HG02973 (cell line): ENCODE measurements around the gene KSR2.
"Not testable (repeated sequence)": the region's sequence is repeated elsewhere in the genome, so short reads cannot be mapped to it uniquely, and the experiment has no call there.

Source experiments
- ATAC-seq: cut with Tn5 transposase; IDR thresholded peaks from one replicate; pipeline ENCODE4 v1.9.1; 2021; ENCODE audit warnings: moderate library complexity; ENCODE audit not compliant: unreplicated experiment

Gene KSR2

GRCh38 chr12:117968826-117969659 is at the start of gene KSR2:
KSR2 (minus strand) TSS chr12:117968990; CDS start chr12:117968255, 735 bp downstream.
- ATAC-seq = peak; percentile 74

- no peak for ATAC-seq
These were observed 49.1 kb upstream of the KSR2 start for GRCh38 chr12:118017926-118018325.

- ATAC-seq = peak; percentile 97
These were observed 47.9 kb upstream of the KSR2 start, which contains the start of gene RFC5 for GRCh38 chr12:118016424-118017264. RFC5 (plus strand) TSS chr12:118016703; CDS start chr12:118016828, 125 bp downstream.

- ATAC-seq = no peak
These were observed 47.2 kb upstream of the KSR2 start for GRCh38 chr12:118015944-118016343.

- ATAC-seq = no peak
These were observed 46.5 kb upstream of the KSR2 start for GRCh38 chr12:118015306-118015705.

GRCh38 chr12:118013283-118013682 is 44.5 kb upstream of the KSR2 start:
- no peak for ATAC-seq

- no peak for ATAC-seq
These were observed 43.2 kb upstream of the KSR2 start for GRCh38 chr12:118011961-118012360.

GRCh38 chr12:118011377-118011776 is 42.6 kb upstream of the KSR2 start:
- ATAC-seq = no peak

GRCh38 chr12:118010903-118011302 is 42.1 kb upstream of the KSR2 start:
- no peak for ATAC-seq

- ATAC-seq = not testable (repeated sequence)
These were observed 31.0 kb upstream of the KSR2 start for GRCh38 chr12:117999806-118000205.

GRCh38 chr12:117998719-117999118 is 29.9 kb upstream of the KSR2 start:
- no peak for ATAC-seq

- ATAC-seq = no peak
These were observed 26.0 kb upstream of the KSR2 start for GRCh38 chr12:117994551-117995438.

GRCh38 chr12:117986705-117987469 is 18.1 kb upstream of the KSR2 start:
- ATAC-seq = no peak

- ATAC-seq = no peak
These were observed 16.4 kb upstream of the KSR2 start for GRCh38 chr12:117985182-117985581.

- ATAC-seq = no peak
These were observed 12.5 kb upstream of the KSR2 start for GRCh38 chr12:117981267-117981666.

- ATAC-seq = no peak
These were observed 11.8 kb upstream of the KSR2 start for GRCh38 chr12:117980616-117981015.

- ATAC-seq = no peak
These were observed 8.6 kb upstream of the KSR2 start for GRCh38 chr12:117977373-117977772.

- ATAC-seq = no peak
These were observed 6.2 kb upstream of the KSR2 start for GRCh38 chr12:117975006-117975405.

GRCh38 chr12:117972301-117972700 is 3.5 kb upstream of the KSR2 start:
- no peak for ATAC-seq

GRCh38 chr12:117970334-117970733 is 1.5 kb upstream of the KSR2 start:
- ATAC-seq = no peak
